HG03571 (cell line): ENCODE data around the gene AIPL1.

Experiments
- ATAC-seq: cut with Tn5 transposase; IDR thresholded peaks from one replicate; pipeline ENCODE4 v1.9.1; 2021; ENCODE audit not compliant: unreplicated experiment

The AIPL1 gene

DNA sequence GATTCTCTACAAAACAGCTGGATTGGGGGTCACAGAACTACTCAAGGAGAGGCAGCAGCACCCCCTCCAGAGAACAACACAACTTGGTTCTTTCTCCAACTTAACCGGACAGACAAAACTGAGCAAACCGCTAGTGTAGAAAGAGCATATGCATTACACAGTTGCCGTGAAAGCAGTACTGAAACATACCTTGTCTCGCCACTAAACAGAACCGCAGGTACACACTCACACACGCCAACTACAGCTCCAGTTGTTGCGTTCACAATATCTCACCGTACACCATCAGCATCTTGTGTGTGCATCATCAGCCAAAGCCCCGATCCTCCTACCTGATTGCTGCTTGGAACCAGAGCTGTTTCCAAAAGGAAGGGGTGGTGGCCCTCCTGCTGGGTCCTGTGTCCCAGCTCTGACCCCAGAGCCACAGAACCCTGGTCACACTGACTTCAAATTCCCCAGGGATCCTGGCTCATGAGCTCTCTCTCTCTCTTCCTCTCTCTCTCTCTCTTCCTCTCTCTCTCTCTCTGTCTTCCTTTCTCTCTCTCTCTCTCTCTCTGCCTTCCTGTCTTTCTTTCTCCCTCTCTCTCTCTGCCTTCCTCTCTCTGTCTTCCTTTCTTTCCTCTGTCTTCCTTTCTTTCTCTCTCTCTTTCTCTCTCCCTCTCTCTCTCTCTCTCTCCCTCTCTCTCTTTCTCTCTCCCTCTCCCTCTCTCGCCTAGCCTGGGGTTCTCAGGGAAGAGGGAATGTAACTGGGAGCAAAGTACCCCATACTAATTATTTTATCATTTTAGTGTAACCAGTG is 17.7 kb upstream of the AIPL1 start:
- ATAC-seq: no peak

DNA sequence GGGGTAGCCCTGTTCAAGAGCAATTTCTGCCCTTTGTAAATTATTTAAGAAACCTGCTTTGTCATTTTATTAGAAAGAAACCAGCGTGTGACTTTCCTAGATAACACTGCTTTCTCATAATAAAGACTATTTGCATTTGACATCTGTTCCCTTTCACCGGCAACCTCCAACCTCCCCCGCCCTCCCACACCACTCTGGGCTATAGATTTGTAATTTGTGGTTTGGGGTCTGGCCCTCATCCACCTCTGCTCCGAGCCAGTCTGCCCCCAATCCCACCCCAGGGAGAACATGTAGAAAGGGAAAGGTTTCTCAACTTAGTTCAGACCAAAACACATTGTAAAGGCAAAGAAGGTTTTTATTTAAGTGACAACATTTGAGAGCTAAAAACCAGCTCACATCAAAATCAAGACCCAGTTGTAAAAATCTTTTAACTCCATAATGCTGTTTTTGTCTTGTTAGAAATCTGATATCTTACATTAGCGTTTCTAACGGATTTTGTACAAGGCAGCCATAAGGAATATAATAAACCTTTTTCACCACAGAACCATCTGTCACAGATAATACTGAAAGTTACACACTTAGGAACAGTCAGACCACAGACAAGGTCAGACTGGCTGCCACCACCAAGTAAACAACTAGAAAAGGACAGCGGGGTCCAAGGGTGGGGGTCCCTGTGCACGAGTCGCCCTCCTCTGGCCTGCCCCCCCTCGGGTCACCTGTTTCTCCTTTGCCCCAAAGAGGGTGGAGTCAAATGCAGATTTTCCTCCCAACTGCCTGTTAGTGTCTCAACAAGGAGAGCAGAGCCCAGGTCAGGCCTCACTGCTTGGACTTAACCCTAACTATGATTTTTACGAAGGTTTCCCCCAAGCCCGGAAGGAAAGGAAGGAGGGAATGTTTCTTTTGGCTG is 16.3 kb upstream of the AIPL1 start:
- no peak for ATAC-seq

DNA sequence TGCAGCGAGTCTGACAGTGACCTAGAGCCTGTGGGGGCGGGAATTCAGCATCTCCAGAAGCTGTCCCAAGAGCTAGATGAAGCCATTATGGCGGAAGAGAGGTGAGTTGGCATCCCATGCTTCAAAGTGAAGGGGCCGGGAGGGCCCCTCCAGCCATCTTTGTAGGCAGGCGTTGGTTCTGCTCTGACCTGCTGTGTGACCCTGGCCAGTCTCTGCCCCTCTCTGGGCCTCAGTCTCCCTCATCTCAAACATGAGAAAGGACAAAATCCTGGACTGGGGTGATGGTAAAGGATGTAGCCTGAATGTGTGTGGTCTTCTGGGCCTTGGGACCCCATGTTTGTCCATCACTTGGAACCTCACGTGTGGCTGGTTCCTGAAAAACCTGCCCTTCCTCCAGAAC is 14.4 kb upstream of the AIPL1 start:
- ATAC-seq: no peak

DNA sequence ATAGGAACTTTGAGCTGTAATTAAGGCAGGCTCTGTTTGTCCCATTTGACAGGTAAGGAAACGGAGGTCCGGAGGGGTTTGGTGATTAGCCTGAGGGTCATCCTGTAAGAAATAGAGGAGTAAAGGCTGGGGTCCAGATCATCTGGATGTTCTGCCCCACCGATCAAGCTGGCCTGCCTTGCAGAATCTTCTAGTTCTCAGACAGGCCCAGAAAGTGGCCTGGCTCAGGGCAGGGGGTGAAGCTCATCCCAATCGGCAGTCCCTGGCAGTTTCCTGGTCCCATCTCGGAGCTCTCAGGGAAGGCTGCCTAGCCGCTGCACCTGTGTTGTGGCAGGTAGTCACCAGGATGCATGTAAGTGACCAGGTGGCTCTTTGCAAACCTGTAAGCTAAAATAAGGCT is 13.6 kb upstream of the AIPL1 start:
- no peak for ATAC-seq

DNA sequence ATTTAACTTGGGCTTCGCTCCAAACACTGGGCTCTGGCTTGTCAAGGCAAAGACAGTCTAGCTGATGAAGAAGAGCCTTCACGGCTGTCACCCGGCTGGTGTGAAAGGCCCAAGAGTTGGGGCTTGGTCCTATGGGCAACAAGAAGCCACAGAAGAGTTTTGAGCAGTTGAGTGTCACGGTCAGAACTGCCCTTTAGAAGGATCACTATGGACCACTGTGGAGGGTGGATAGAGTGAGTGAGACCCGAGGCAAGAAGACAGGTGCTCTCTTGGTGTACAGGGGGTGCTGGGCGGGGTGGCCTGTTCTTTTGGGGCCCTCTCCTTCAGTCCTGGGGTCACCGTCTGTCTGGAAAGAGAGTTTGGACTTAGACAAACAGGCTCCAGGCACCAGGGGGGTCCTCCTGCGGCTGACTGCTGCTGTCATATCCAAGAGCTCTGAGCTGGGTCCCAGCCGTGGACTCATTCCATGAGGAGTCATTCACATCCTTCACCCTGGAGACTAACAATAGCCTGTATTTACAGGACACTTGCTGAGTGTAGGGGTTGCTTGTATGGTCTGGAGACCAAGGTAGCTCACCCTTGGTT is 11.7 kb upstream of the AIPL1 start:
- no peak for ATAC-seq

DNA sequence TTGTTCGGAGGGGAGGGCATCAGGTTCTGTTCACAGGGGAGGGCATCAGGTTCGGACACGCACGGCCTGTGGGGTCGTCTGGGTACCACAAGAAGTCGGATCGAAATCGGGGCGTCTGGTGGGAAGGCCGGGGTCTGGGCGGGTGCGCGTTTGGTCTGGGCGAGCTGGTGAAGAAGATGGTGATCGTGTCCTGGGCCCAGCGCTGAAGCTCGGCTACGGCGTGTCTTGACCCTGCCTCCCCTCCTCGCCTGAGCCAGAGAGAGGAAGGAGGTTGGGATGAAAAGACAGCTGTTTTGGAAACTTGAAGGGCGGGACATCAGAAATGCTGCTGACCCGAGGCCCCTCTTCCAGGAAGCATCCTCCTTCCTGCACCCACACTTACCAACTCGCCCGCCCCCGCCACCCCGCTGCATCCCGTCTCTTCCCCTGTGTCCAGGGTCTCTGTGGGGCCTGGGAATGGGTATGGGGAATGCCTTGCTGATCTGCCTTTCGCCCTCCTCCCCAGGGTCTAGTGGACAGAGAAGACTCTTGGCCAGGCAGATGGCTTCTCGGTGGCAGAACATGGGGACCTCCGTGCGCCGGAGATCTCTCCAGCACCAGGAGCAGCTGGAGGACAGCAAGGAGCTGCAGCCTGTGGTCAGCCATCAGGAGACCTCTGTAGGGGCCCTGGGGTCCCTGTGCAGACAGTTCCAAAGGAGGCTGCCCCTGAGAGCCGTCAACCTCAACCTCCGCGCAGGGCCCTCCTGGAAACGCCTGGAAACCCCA is 9.8 kb upstream of the AIPL1 start:
- no peak for ATAC-seq

DNA sequence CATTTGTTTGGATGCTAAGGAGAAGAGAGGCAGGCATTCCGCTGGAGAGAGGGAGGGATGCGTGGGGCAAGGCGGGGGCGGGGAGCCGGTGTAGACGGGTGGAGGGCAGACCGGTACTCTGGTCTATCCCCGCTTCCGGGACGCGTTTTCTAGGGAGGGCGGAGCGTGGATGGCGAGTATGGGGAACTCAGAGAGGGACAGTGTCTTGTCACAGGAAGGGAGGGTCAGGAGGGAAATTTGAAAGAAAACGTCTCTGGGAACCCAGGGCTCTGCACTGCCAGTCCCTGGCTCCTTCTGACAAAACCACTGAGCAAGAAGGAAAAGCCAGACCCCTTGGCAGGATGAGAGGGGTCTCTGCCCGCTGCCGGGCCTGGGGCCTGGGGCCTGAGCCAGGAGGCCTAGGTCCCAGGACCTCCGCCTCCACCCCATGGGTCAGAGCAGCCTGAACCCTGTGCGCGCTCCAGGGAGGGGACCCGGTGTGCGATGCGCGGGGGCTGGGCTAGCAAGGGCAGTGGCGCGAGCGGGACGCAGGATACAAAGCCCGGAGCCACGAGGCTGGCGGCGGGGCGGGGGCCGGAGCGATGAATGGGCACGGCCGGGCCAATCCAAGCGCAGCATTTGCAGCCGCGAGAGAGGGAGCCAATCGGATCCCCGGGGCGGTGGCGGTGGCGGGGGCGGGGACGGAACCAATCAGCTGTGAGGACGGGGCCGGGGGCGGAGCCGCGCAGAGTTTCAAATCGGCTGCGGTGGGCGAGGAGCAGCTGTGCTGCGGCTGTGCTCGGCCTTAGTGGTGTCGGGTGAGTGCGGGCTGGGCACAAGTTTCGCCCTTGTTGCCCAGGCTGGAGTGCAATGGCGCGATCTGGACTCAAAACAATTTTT is 9.0 kb upstream of the AIPL1 start, which contains the start of gene PIMREG:
Gene PIMREG (plus strand): TSS at position 764 of the 879 bp plus-strand sequence. CDS start 656 bp downstream, outside the sequence.
- peak; percentile 73 for ATAC-seq

DNA sequence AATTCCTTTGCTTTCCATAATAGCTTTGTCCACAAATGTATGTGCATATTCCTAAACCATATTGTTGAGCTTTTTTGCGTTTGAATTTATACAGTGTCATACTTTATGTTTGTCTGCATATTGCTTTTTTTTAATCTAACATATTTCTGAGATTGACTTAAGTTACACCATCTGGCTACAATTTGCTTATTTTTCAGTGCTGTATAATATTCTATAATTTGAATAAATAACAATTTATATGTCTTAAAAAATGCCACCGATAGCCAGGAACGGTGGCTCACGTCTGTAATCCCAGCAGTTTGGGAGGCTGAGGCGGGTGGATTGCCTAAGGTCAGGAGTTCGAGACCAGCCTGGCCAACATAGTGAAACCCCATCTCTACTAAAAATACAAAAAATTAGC is 7.9 kb upstream of the AIPL1 start:
- ATAC-seq: no peak

DNA sequence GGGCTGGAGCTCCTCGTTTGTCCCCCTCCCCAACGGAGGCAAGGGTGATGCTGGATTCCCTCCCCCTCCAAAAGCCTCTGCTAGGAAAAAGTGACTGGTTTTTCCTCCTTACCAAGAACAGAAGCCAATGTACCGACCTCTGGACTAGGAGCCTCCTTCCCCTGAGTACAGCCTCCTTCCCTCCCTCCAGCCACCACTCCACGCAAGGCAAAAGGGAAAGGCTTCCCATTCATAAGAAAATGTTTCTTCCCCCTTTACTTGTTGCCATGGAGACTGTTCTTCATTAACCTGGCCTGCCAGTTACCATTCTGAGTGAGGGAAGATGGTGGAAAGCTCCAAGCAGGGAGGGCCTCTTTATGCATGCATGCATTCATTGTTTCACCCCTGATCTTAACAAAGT is 5.0 kb upstream of the AIPL1 start:
- no peak for ATAC-seq

DNA sequence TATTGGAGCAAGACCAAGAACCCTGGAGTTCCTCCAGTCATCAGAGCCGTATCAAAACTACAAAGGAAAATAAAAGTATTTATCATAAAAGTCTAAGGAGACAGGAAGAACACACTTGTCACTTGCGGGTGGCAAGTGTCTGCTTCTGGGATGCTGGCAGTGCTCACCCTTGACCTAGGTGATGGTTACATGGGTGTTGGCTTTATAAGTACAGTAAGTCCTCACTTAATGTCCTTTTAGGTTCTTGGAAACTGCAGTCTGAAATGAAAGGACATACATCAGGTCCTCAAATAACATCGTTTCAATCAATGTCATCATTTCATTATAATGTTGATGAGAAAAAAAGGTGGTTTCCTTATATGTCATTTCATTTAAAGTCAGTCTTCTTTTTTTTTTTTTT is 3.0 kb upstream of the AIPL1 start:
- ATAC-seq: no peak

DNA sequence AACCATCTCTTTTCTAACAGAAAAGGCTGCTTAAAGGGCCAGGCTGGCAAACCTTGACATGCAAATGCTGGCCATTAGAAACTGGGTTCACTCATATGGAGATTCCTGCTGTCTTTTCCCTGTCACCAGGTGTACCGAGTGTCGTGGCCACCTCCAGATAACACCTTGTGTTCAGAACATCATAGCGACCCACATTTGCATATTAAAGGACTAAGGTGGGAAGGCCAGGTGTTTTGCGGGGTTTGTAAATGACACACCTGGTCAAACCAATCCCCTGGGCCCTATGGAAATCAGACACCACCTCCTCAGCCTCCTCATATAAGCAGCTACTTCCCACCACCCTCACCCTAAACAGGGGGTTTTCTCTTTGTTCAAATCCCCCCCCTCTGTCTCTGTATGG is 2.5 kb upstream of the AIPL1 start:
- no peak for ATAC-seq

DNA sequence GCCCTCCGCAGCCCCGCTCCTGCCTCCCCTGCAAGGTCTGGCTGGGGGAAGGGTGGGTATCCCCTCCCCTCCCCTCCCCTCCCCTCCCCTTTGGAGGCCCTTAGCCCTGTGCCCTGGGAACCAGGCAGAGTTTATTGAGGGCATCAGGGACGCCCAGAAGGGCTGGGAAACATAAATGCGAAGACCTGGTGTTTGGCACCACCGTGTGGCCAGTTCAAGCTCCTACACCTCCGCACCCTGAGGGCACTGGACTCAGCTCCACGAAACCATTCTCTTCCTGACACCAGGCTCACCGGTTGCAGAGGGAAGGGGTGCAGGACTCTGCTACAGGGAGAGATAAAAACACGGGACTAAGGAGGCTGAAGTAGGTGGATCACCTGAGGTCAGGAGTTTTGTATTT is 1.0 kb upstream of the AIPL1 start:
- no peak for ATAC-seq

DNA sequence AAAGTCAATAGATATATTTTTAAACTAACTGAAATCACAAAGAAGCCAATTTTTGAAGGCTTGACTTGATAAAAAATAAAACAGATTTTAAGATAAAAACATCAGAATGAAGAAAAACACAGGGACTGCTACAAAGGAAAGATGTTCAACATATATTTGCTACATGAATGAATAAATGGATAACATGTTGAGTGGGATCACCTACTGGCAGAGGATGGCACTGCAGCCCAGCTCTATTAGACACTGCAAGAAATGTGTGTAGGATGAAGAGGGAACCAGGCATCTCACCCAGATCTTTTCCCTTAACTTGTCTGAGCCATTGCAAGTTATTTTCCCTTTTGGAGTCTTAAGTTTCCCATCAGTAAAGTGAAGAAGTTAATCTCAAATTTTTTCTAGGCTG is 4.2 kb downstream of the AIPL1 start:
- ATAC-seq: no peak

DNA sequence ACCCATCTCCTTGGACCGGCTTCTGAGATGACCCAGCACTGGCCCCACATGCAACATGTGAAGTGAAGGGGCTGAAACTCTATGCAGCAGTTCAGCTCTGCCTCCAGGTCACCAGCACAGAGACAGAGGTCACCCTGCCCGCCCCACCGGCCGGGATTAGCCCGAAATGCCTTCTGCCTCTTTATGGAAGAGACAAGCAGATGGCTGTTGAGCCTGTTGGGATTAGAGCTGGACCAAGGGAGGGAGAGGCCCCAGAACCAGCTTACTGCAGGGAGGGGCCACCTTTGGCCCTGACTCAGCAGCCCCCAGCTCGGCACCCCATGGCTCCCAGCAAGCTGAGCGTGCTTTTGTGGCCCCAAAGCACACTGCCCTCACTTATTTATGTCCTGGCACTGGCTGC is 5.7 kb downstream of the AIPL1 start:
- ATAC-seq: no peak

DNA sequence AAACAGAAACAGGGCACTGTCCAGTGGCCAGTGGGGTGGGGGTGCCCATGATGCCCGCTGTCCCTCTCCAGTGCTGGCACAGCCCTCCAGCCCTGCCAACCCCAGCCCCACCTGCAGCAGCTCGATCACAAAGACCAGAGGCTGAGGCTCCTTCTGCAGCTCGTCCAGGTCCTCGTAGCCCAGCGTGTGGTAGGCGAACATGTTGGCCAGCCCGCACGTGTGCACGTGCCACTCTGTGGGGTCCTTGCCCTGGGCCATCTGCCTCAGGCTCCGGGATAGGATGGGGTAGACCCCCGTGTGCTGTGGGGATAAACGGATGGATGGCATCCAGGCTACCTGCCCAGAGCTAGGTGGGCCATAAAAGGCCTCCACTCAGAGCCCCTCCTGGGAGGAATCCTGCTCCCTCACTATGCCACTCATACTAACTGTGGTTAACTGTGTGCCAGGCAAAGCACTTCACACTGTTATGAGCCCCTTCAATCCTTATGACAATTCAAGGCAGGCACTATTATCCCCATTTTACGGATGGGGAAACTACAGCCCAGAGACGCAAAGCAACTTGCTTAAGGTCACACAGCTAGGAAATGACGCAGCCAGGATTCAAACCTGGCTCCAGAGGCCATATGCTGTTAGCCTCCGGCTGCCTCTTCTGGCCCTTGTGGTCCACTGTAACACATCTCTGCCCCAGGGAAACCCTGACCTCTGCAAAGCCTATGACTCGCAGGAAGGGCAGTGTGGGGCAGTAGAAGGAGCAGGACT is 6.5 kb downstream of the AIPL1 start:
- ATAC-seq: no peak

DNA sequence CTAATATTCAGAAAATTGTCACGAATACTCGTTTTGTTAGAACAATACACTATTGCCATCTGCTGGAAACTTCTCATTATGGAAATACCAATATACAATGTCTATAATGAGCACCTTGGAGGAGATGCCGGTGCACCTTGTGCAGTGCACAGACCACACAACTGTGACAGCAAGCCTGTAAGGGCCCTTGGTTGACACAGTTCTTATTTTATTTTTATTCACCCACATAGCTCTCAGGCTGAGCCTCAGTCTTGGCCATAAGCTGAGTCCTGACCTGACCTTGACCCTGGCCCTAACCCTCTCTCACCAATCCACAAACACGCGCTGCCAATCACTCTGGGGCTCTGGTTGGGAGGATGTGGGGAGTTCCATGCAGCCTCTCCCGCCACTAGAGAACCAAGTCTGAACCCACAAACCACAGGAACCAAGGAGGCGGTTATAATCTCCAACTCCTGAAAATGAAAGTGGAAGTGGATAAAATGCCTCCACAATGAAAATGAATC is 7.6 kb downstream of the AIPL1 start:
- ATAC-seq: no peak

DNA sequence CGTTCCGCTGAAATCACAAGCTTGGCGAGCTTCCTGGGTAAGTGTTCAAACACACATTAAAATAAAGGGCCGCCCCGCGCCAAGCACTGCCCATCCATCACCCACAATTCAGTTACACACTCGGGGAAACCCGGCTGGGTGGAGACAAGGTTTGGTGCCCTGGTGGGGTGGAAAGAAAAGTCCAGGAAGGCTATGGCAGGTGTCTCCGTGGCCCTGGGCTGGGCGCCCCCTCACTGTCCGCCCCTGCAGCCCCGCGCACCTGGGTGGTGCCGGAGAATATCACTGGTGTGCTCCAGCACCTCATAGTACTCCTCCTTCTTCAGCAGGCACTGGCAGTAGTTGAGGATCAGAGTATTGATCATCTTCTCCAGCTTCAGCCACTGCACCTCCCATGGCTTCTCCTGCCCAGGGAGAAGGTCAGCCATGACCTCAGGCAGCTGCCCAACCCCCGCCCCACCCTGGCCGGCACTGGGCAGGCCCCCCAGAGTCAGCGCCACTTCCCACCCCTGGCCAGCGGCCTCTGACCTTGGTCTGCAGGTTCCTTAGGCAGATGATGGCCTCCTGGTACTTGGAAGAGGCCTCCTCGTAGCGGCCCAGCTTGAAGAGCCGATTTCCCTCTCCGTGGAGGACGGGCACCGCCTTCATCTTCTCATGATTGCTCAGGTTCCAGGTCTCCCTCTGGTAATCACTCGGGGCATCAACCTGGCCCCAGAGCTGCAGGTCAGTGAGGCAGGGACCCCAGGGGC is 8.4 kb downstream of the AIPL1 start:
- ATAC-seq: no peak

DNA sequence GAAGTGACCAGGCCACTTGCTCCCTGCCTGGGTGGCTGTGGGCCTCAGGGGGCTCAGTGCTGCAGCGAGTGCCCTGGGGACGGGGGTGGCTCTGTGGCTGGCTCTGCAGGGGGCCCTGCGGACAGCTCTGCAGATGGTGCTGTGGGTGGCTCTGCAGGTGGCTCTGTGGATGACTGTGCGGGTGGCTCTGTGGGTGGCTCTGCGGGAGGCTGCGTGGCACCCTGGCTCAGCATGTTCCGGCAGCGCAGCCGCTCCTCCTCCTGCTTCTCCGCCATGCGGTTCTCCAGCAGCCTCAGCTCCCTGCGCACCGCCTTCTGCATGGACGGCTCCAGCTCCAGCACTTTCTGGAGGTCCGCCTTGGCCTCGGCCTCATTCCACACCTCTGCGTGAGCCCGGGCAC is 9.5 kb downstream of the AIPL1 start:
- no peak for ATAC-seq
